Stimulated activated naive CD4-positive, alpha-beta T cell treated with Interleukin-2 at 50 U/mL for 16 hours (primary cell): ENCODE measurements around the gene NGEF.

Experiments used
- DNase-seq: peaks from one replicate; lab custom pipeline; 2025; lab: John Stamatoyannopoulos, UW

Gene NGEF

DNA sequence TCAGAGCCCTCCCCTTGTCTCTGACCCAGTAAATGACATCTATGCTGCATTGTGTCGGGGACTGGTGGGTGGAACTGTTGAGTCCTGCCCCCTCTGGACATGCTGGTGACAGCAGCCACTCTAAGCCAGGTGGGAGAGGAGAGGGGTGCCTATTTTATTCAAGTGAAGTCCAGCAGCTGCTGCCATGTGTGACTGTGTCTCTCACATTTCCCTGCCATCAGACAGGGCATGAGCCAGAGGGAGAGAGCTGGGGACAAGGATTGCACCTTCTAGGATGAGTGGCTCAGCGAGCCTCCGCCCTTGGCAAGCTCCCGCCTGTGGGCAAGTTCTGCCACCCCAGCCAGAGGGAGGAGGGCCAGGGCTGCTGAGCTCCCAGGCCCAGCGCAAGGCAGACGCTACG is 13.7 kb downstream of the NGEF start:
- no peak for DNase-seq

DNA sequence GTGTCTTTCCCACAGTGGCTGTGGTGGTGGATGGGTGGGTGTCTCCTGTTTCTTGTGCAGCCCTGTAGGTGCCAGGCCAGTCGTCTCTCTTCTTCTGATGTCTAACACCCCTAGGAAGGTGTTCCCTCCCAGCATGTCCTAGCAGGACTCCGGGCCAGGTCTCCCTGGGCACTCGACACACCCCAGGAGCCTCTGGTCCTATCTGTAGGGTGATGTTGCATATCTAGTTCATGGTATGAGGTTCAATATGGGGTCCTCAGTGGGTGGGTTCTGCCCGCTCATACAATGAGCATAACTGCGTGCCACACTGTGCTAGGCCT is 14.4 kb downstream of the NGEF start:
- DNase-seq: no peak

DNA sequence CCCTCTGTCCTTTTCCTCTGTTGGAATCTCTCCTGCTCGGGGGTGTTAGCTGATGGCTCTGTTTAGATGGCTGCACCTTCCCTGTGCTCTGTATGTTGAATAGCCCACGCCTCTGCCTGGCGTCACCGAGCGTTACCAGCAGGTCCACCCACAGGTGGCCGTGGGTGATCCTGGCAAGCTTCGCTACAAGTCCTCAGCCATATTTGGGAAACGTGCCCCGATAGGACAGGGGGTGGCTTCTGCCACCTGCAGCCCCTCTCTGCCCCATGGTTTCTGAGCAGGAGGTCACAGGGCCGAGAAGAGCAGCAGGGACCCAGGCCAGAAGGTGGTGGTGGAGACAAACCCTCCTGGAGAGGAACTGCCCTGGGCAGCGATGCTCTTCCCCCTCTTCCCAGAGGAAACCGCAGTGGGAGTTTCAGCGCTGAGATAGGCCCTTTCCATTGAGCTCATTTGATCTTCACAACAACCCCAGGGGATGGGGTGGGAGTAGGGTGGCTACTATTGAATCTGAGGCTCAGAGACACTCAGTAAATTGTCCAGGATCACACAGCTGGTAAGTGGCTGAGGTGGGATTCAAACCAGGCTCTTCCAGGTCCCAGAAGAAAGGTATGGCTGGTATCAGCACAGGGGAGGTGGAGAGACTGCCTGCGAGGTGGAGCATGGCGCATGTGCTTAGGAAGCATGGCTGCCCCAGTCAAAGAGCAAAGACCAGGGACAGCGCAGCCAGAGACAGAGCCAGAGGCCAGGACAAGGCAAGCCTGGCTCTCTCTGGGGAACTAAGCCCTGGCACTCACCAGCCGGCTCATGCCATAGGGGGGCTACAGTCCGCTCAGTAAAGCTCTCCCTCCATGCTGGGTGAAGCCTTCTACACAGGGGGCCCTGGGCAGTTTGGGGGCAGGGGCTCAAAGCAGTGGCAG is 15.0 kb downstream of the NGEF start:
- DNase-seq: no peak

DNA sequence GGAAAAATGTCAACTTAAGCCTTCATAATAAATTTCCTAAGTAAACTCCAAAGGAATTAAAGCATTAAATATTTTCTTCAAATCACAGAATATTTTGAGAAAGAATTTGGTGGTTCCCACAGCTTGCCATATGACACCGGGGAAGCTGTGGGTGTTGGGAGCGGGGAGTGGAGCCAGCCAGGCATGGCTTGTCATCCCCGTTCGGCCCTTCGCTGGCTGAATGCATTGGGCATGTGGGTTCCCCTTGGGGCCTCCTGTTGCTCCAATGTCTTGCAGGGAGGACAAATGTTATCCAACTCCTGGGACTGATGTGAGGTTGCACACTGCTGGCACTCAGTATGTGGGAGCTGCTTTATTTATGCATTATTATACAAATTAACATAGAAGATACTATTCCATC is 18.6 kb downstream of the NGEF start:
- no peak for DNase-seq

DNA sequence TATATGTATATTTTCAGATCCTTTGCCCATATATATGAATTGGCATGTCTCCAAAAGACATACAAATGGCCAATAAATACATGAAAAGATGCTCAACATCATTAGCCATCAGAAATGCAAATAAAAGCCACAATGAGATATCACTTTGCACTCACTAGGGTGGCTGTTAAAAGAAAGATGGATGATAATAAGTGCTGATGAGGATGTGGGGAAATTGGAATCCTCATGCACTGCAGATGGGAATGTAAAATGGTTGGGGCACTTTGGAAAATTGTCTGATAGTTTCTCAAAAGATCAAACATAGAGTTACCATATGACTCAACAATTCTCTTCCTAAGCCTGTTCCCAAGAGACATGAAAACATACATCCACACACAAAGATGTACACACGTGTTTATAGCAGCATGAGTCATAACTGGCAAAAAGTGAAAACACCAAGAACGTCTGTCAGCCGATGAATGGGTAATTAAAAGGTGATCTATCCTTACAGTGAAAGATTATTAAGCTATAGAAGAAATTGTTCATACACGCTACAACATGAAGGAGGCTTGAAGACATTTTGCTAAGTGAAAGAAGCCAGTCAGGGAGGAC is 19.7 kb downstream of the NGEF start:
- DNase-seq: no peak

DNA sequence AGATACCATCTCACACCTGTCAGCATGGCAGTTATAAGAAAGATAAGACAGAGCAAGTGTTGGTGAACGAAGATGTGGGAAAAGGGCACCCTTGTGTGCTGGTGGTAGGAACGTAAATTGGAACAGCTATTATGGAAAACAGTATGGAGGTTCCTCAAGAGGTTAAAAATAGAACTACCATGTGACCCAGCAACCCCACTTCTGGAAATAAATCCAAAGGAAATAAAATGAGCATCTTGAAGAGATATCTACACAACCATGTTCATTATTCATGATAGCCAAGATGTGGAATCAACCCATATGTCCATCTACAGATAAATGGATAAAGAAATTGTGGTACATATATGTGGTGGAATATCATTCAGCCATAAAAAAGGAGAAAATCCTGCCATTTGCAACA is 26.9 kb downstream of the NGEF start:
- DNase-seq: no peak

DNA sequence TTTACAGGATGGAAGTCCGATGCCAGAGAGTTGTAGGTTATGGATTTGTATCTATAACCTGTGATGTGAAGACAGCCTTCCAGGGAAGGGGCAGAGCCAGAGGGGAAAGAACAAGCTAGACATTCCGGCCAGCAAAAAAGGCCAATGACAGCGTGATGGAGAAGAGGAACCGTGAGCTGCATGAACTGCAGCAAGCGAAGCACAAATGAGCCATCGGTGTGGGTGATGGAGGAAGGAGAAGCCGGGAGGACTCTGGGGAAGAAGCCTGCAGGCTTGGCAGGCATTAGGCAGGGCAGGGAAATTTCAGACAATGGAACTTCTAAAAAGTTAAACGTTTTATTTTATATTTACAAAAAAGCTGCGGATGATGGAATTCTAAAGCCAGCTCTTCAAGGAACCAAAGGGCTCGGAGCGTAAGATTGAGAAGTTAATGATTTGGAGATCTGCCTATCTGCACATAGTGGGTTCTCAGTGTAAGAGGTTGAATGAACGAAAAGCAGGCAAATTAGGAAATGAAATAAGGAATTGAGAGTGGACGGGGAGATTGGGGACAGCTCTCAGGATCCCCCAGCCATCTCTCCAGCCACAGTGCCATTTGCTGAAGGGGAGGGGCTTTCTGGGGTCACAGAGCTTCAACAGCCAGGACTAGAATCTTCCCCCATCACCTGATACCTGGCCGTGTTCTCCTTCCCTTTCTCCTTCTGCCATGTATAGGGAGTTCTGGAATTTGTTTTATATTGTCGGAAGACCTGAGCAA is 28.4 kb downstream of the NGEF start:
- DNase-seq: no peak

DNA sequence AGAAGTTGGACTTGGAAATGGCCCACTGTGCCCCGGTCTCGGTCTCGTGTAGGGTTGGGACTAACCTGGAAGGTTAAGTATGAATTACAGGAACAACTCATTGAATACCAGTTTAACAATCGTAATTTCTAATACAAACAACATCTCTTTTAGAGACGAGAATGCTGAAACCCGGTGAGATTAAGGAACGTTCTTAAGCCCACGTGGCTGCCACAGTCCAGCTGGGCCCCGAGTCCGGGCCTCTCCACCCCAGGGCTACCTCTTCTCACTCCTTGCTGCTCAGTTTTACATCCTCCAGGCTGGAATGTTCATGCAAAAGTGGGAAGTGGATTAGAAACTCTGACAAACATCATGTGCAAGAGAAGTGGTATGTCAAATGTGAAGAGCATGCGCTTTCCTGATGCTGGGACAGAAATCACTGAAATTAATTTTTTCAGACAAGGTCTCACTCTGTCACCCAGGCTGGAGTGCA is 29.4 kb downstream of the NGEF start:
- DNase-seq: no peak

DNA sequence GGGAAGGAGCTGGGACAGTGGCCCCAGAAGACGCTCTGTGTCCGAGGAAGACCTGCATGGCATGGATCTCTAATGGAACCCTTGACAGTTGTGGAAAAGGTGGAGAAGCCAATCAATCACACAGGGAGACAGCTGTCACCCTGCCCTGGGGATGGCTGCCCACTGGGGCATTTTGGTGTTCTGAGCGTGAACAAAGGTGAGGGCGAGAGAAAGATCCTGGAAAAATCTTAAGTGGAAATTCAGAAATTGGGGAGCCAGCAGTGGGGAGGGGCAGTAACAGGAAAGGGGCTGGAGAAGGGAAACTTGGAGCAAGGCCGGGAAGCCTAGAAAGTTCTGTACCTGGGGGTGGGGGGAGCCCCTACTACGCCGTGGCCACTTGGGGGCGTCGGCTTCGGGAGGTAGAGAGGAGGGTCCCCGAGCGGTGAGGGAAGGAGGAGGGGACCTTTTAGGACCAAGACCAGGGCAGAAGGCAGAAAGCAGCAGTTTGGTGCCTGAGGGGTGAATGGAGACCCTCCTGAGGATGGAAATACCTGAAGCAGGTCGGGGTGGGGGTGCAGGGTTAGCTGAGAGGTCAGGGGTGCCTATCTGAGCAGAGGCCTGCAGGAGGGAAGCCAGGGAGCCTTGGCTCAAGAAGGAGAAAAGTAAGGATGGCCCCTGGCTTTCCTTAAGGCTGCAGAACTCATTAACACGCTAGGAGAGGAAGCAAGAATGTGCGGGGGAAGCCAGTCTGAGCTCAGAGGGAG is 30.0 kb downstream of the NGEF start:
- DNase-seq: no peak

DNA sequence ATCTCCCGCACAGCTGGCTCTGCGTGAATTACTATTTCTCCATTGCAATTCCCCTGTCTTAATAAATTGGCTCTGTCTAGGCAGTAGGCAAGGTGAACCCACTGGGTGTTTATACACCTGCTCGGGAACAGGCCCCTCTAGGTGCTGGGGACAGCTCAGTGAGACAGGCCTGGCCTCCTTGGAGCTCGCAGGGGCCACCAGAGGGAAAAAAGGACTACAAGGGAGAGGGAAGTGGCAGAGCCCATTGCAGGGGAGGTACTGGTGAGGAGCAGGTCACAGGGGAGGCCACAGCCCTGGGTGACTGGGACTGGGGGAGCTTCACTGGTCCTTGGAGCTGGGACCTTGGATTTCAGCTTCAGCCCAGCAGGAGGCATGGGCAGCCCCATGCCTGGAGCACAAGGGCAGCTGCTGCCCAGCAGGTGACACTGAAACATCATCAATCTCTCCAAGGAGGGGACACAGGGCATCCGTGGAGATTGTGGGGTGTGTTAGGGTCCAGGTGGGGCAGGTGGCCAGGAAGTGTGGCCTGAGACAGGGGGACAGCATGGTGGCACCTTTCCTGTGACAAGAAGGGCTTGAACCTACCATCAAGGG is 31.2 kb downstream of the NGEF start:
- DNase-seq: no peak

DNA sequence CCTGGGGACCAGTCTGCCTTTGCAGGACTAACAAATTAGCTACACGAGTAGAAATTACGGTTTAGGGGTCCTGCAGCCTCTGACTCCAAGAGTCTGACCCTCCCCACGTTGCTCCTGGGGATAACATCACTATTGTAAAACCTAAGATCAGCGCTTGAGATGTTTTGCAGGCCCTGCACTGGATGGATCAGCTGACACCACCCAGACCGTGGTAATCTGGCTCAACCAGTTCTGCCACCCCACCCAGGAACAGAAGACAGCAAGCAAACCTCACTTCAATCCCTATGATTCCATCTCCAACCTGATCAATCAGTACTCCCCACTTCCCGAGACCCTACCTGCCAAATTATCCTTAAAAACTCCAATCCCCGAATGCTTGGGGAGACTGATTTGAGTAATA is 31.7 kb downstream of the NGEF start:
- no peak for DNase-seq

DNA sequence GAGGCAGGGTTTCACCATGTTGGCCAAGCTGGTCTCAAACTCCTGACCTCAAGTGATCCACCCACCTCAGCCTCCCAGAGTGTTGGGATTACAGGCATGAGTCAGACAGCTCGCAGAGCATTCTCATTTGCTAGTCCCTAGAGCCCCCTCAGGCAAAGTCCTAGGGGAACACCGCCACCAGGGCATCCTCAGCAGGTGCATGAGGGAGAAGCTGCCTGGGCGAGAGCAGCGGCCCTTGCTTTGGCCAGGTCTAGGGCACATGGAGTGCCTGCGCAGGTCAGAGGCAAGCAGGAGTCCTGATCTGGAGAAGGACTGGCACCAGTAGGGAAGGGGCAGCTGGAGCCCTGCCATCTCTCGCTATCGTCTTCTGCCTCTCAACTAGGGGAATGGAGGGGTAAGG is 32.4 kb downstream of the NGEF start:
- DNase-seq: no peak

DNA sequence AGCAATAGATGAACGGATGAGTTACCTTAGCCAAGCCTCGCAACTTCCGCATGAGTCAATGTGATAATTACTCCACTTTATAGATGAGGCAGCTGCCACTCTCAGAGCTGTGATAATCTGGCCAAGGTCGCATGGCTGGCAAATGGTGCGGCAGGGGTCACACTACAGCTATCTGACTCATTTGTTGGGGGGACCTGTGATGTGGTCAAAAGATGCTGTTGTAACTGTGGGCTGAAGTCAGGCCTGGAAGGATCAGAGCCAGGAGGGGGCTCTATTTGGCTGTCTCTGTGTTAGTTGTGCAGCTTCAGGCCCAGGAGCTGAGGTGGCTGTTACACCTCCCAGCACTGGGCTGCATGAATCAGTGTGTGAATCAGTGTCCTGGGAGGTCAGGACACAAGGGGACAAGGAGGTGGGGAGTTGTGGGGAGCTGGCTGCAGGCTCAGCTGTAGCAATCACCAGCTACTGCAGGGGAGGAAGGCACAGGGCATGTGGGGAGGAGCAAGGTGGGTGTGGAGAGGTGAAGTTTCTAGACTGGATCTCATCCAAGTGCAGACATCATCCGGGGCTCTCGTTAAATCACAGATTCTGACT is 33.1 kb downstream of the NGEF start:
- no peak for DNase-seq

DNA sequence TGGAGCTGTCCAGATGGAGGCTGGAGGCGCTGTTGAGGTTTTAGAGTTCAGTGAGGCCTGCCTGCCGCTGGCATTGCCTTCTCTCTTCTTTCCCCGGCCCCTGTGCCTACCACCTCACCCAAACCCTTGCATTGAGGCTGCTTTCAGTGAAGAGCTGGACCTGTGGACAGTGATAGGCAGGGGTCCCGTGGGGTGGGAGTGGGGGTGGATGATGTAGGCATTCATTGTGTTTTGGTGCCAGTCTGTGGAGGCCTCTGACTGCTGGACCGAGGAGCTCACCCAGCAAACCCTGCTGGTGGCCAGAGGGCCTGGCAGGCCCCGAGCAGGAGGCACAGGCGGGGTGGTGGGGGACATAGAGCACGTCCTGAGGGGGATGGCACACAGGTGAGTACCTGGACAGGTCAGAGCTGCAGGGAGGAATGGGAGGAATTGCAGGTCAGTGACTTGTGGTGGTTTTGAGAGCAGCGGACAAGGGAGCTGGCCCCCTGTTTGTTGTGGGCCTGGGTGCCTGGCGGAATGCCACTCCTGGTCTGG is 35.6 kb downstream of the NGEF start:
- no peak for DNase-seq

DNA sequence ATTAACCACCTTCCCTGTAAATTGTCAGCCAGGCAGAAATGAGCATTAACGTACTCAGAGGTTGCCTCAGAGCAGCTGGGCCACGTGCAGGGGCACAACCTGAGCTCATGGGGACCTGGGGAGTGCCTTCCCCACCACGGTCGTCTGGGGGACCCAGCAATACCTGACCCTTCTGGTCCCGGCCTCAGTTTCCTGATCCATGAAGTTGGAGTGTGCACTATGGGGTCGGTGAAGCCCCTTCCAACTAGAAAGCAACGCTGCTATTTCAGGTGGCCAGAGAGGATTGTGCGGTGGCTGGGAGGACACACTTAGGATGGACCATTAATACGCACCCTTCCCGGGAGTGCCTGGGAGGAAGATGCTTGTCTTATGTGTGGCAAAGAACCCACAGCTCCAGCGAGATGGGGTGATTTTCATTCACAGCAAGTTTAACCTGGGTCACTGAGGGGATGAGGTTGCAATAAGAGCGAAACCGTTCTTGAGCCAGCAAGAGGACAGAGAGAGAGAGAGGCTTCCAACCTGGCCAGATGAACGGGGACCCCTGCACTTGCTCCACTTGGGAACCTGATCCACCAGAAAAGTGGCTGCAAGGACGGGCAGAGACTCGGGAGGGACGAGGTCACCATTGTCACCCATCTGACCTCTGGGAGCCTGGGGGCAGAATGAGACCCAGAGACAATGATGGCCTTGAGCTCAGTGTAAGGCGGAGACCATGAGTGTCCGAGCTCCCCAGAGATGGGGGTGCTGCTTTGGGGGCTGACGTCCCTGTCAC is 36.2 kb downstream of the NGEF start:
- no peak for DNase-seq

DNA sequence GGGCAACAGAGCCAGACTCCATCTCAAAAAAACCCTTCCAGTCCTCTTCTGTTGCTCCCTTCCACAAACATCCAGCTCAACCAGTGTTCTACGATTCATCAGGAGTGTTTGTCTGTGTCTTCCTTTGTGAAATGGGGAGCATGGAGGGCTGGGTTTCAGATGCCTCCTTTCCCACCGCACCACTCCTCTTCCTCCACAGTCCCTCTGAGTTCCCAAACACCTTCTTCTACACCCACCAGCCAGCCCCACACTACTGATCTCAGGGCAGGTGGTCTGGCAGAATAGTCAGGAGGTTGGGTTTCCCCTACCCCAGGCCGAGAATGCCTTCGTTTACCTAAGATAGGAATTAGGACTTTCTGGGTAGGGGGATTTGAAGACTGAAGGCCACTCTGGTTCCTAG is 36.9 kb downstream of the NGEF start:
- no peak for DNase-seq

DNA sequence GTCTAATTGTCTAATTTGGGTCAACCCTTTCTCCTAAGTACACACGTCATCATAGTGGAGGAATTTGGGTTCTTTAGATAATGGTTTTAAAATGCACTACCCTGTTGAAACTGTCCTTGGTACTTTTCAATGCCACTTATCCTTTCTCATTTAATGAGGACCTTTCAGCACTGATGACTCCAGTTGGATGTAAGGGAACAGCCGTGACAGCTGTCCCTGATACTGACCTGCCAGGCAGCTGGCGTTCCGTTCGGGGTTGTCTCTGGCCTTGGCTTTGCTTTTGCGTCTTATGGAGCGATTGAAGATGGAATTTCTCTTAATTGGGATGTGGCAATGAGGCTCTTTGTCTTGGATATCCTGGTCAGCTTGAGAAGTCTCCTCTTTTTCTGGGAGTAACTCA is 38.7 kb downstream of the NGEF start:
- no peak for DNase-seq

DNA sequence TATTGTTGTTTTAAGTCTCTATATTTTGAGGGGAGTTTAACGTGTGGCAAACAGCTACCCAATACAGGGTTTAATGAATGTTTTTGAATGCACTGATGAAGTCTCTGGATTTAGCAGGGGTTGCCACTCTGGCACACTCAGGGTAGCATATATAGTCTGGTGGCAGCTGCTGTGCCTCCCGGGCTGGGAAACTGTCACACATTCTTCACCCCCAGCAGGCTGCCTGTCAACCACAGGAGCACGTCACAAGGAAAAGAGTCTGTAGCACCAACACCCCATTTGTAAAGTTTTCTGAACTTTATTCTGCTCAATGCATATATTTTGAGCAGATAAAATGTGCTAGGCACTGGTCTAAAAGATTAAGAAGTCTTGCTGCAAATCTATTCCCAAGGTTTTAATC is 39.3 kb downstream of the NGEF start:
- DNase-seq: no peak

DNA sequence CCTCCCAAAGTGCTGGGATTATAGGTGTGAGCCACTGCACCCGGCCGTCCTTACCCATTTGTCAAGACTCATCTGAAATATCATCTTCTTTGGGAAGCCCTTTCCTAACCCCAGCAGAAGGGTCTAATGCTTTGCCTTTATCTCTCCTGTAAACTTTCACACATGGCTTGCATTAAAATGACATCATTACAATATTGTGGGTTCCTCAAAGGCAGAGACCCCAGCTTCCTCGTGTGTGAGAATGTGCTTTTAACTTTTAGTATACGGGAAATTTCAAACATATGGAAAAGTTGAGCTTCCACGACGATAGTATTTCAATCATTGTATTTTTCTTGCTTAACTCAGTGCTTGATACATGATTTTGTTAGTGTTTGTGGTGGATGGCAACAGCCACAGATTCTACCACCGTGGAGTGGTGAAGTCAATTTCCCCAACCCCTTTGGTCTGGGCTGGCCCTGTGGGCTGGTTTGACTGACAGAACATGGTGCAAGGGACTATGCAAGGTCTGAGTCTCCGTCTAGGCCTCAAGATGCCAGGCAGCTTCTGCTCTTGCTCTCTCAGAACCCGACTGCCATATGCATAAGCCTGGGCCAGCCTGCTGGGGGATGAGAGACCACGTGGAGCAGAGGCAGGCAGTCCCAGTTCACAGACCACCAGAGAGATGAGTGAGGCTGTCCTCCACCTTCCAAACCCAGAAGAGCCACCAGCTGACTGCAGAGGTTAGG is 39.9 kb downstream of the NGEF start:
- DNase-seq: no peak

DNA sequence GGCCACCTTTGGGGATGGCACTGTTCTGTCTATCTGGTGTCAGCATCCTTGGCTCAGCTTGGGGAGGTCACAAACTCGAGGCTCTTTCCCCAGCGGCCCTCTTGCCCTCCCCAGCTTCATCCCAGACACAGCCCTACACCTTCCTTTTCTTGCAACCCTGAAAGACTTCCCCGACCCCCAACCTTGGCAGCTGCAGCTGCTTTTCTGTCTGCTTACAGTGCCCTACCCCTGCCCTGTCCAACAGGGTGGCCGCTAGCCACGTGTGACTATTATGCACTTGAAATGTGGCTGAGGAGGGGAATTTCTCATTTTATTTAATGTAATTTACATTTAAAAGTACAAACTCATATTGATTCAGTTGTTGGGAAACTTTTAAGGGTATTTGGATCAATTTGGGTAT is 41.3 kb downstream of the NGEF start:
- no peak for DNase-seq
